IPS-18c (cell line): ENCODE data around the gene EIF4G3.
"Not testable (repeated sequence)": the region's sequence is repeated elsewhere in the genome, so short reads cannot be mapped to it uniquely, and the experiment has no call there.

Experiments
- H3K4me3 ChIP-seq: 2 replicates; pipeline ENCODE4 v1.7.0; 2013; ENCODE audit warnings: low read depth, mild to moderate bottlenecking, low read length, moderate library complexity; ENCODE audit not compliant: insufficient read depth
- H3K9me3 ChIP-seq: one replicate; pipeline ENCODE4 v1.6.1; 2013; ENCODE audit warnings: mild to moderate bottlenecking, low read length, moderate library complexity; ENCODE audit not compliant: control insufficient read depth, insufficient read depth

The EIF4G3 gene

GRCh38 chr1:21035794-21036193 is 140.9 kb downstream of the EIF4G3 start:
- no peaks in the 10 kb centered on the region for H3K9me3 ChIP-seq

GRCh38 chr1:21034725-21035628 is 141.7 kb downstream of the EIF4G3 start:
- H3K4me3 ChIP-seq, result no peak overlapping the region
- no peaks in the 10 kb centered on the region for H3K9me3 ChIP-seq

More at GRCh38 chr1:21035794-21036193, 140.9 kb downstream of the EIF4G3 start:
- no peak overlapping the region for H3K4me3 ChIP-seq

- Histone ChIP-seq H3K9me3 (no peaks in the 10 kb centered on the region), H3K4me3 (no peak overlapping the region)
Observed at GRCh38 chr1:21032741-21033140, 144.0 kb downstream of the EIF4G3 start.

GRCh38 chr1:21030181-21030580 is 146.5 kb downstream of the EIF4G3 start:
- Histone ChIP-seq H3K9me3 (no peaks in the 10 kb centered on the region), H3K4me3 (no peak overlapping the region)

GRCh38 chr1:21028520-21029145 is 148.1 kb downstream of the EIF4G3 start:
- no peak overlapping the region for H3K4me3 ChIP-seq
- no peaks in the 10 kb centered on the region for H3K9me3 ChIP-seq

- H3K9me3 ChIP-seq, result no peaks in the 10 kb centered on the region
- H3K4me3 ChIP-seq, result no peak overlapping the region
Observed at GRCh38 chr1:21027805-21028204, 148.9 kb downstream of the EIF4G3 start.

GRCh38 chr1:21024918-21025317 is 151.8 kb downstream of the EIF4G3 start:
- no peaks in the 10 kb centered on the region for H3K9me3 ChIP-seq
- no peak overlapping the region for H3K4me3 ChIP-seq

- H3K9me3 ChIP-seq, H3K4me3 ChIP-seq: not testable (repeated sequence)
Observed at GRCh38 chr1:21024136-21024896, 152.4 kb downstream of the EIF4G3 start.

GRCh38 chr1:21022279-21023040 is 154.2 kb downstream of the EIF4G3 start:
- no peak overlapping the region for H3K4me3 ChIP-seq
- no peaks in the 10 kb centered on the region for H3K9me3 ChIP-seq

- Histone ChIP-seq H3K4me3 (no peak overlapping the region), H3K9me3 (no peaks in the 10 kb centered on the region)
Observed at GRCh38 chr1:21021311-21021710, 155.4 kb downstream of the EIF4G3 start.

GRCh38 chr1:21020151-21020550 is 156.5 kb downstream of the EIF4G3 start:
- Histone ChIP-seq H3K9me3 (no peaks in the 10 kb centered on the region), H3K4me3 (no peak overlapping the region)

GRCh38 chr1:21018673-21019072 is 158.0 kb downstream of the EIF4G3 start:
- no peak overlapping the region for H3K4me3 ChIP-seq
- H3K9me3 ChIP-seq, result no peaks in the 10 kb centered on the region

- Histone ChIP-seq H3K4me3 (no peak overlapping the region), H3K9me3 (no peaks in the 10 kb centered on the region)
Observed at GRCh38 chr1:21013510-21013909, 163.2 kb downstream of the EIF4G3 start.

GRCh38 chr1:21012937-21013336 is 163.8 kb downstream of the EIF4G3 start:
- Histone ChIP-seq H3K4me3 (no peak overlapping the region), H3K9me3 (no peaks in the 10 kb centered on the region)

- no peaks in the 10 kb centered on the region for H3K9me3 ChIP-seq
- H3K4me3 ChIP-seq, result no peak overlapping the region
Observed at GRCh38 chr1:21007876-21008275, 168.8 kb downstream of the EIF4G3 start.

- H3K4me3 ChIP-seq, result no peak overlapping the region
- H3K9me3 ChIP-seq, result no peaks in the 10 kb centered on the region
Observed at GRCh38 chr1:21005466-21006239, 171.0 kb downstream of the EIF4G3 start.
